ENCODE measurements around the gene C1orf141.

C1orf141 gene

DNA sequence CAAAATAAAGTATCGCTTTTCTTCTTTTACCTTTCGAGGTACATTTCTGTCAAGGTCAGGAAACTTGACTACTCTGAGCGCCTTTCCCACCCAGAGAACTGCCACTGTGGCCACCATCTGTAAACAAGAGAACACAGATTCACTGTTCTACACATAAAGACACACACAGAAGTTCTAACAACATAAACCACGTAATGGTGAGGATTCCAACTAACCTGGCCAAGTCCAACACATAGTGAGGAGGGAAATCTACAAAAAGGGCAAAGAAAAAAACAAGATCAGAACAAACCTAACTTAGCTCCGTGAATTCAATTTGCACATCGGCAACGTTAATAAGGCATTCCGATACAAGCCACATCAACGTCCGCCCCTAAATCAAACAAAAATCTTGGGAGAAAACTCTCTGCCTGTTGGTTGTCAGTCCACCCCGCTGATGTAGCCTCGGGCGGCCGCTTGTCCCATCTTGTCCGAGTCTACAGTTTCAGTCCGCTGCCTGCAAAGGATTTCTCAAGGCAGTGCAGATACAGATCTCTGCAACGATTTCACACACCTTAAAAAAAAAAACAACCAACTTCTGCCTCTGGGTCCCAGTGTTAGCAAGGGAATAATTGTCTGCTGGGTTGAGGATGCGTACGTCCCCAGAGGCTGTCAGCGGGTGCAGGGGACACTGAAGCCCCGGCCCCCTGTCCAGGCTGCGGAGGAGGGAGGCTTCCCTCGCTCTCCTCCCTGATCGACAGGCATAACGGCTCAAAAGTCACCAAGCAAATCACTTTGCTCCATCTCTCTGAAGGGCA is 81.8 kb downstream of the C1orf141 start:
- POLR2A ChIA-PET = no interaction called here
- WGBS (ENCODE audit: insufficient coverage) = 8% methylated on average over 20 of the region's 25 CpGs

GRCh38 chr1:67051196-67051595 is 83.6 kb downstream of the C1orf141 start:
- WGBS (ENCODE audit: insufficient coverage) = no CpG with 5 or more reads among the region's 4 CpGs
- peaks cover 7 to 22% (median 11%) of the 10 kb centered on the region in 4 experiments for H3K4me1 ChIP-seq (ENCODE audit: control extremely low read depth in 1 of 4, control insufficient read depth in 4 of 4, insufficient read depth in 4 of 4, low read length in 3 of 4)
- H3K9me3 ChIP-seq (ENCODE audit: control extremely low read depth in 1 of 5, control insufficient read depth in 4 of 5, insufficient read depth in 2 of 5, low read depth in 1 of 5, low read length in 4 of 5) = no peaks in the 10 kb centered on the region
- no peak overlapping the region for H3K4me3 ChIP-seq (ENCODE audit: control insufficient read depth in 1 of 7, extremely low read depth in 1 of 7, insufficient read depth in 4 of 7, low read depth in 2 of 7, low read length in 6 of 7)
- no peaks in the 10 kb centered on the region for H3K27me3 ChIP-seq (replicated peaks in 2 of 5; ENCODE audit: control insufficient read depth in 4 of 5, insufficient read depth in 5 of 5, low read length in 4 of 5)
- POLR2A ChIA-PET = interaction anchor here (0.6 kb wide), 1 partner anchor 460 kb away, joined by 3 read pairs; no protein-coding TSS in a partner anchor
- no peak for DNase-seq
- CTCF ChIA-PET = interaction anchor here (1.0 to 1.8 kb wide), 3 partner anchors 46 to 293 kb away, joined by 3 to 4 read pairs (median 4); no protein-coding TSS in a partner anchor
- no peak overlapping the region for H3K27ac ChIP-seq (ENCODE audit: insufficient read depth in 1 of 2, low read depth in 1 of 2, low read length in 2 of 2, poor library complexity in 1 of 2, severe bottlenecking in 2 of 2)
- H3K36me3 ChIP-seq (ENCODE audit: control insufficient read depth in 4 of 4, insufficient read depth in 4 of 4, low read length in 3 of 4) = peaks cover 10 to 33% (median 22%) of the 10 kb centered on the region in 4 experiments

More for the DNA sequence above, 81.8 kb downstream of the C1orf141 start:
- no peaks in the 10 kb centered on the region for H3K9me3 ChIP-seq (ENCODE audit: control extremely low read depth in 1 of 5, control insufficient read depth in 4 of 5, insufficient read depth in 2 of 5, low read depth in 1 of 5, low read length in 4 of 5)
- H3K4me3 ChIP-seq (ENCODE audit: control insufficient read depth in 1 of 7, extremely low read depth in 1 of 7, insufficient read depth in 4 of 7, low read depth in 2 of 7, low read length in 6 of 7) = peak overlapping the region; percentile 76 to 93 (median 85)
- peaks cover 7 to 22% (median 11%) of the 10 kb centered on the region in 4 experiments for H3K4me1 ChIP-seq (ENCODE audit: control extremely low read depth in 1 of 4, control insufficient read depth in 4 of 4, insufficient read depth in 4 of 4, low read length in 3 of 4)
- CTCF ChIA-PET = interaction anchor here (1.4 to 1.6 kb wide), 2 partner anchors 56 to 96 kb away, joined by 4 to 5 read pairs; no protein-coding TSS in a partner anchor
- H3K27ac ChIP-seq (ENCODE audit: insufficient read depth in 1 of 2, low read depth in 1 of 2, low read length in 2 of 2, poor library complexity in 1 of 2, severe bottlenecking in 2 of 2) = peak overlapping the region; percentile 82 to 94
- DNase-seq = peak; percentile 22 to 62 (median 47)
- H3K36me3 ChIP-seq (ENCODE audit: control insufficient read depth in 4 of 4, insufficient read depth in 4 of 4, low read length in 3 of 4) = peaks cover 8 to 20% (median 12%) of the 10 kb centered on the region in 4 experiments
- H3K27me3 ChIP-seq (replicated peaks in 2 of 5; ENCODE audit: control insufficient read depth in 4 of 5, insufficient read depth in 5 of 5, low read length in 4 of 5) = no peaks in the 10 kb centered on the region

DNA sequence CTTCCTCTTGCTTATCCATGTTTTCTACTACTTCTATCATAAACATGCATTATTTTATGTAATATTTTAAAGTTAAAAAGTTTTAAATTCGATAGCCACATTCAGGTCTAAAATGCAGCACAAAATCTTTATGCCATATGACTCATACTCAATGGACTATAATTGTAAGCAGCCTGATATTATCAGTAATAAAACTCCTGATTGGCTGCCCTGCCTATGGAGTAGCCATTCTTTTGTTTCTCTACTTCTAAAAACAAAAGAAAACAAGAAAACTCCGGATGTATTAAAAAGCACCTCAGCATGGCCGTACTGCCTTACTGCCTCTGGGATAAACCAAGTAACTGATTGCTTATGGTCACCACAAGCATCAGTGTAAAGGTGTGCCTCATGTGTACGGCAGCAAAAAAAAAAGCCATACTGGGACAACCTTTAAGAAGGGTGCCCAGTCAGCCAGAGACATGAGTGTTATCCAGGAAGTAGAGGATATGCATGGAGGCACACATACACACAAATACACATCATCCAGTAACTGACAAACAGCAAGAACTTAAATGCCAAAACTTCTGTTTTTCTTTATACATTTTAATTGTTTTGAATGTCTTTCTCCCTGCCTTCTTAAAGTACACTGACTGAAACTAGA is 90.0 kb downstream of the C1orf141 start:
- ChIA-PET CTCF (interaction anchor here (0.7 to 1.3 kb wide), 3 partner anchors 21 to 104 kb away, joined by 3 to 5 read pairs (median 3); no protein-coding TSS in a partner anchor), POLR2A (no interaction called here)
- no peaks in the 10 kb centered on the region for H3K27me3 ChIP-seq (replicated peaks in 2 of 5; ENCODE audit: control insufficient read depth in 4 of 5, insufficient read depth in 5 of 5, low read length in 4 of 5)
- H3K9me3 ChIP-seq (ENCODE audit: control extremely low read depth in 1 of 5, control insufficient read depth in 4 of 5, insufficient read depth in 2 of 5, low read depth in 1 of 5, low read length in 4 of 5) = no peaks in the 10 kb centered on the region
- no peak for DNase-seq
- H3K27ac ChIP-seq (ENCODE audit: insufficient read depth in 1 of 2, low read depth in 1 of 2, low read length in 2 of 2, poor library complexity in 1 of 2, severe bottlenecking in 2 of 2) = no peak overlapping the region
- H3K4me3 ChIP-seq (ENCODE audit: control insufficient read depth in 1 of 7, extremely low read depth in 1 of 7, insufficient read depth in 4 of 7, low read depth in 2 of 7, low read length in 6 of 7) = no peak overlapping the region
- H3K4me1 ChIP-seq (ENCODE audit: control extremely low read depth in 1 of 4, control insufficient read depth in 4 of 4, insufficient read depth in 4 of 4, low read length in 3 of 4) = no peaks in the 10 kb centered on the region
- 86% methylated on average over 3 of the region's 4 CpGs for WGBS (ENCODE audit: insufficient coverage)
- peaks cover 20 to 85% (median 47%) of the 10 kb centered on the region in 4 experiments for H3K36me3 ChIP-seq (ENCODE audit: control insufficient read depth in 4 of 4, insufficient read depth in 4 of 4, low read length in 3 of 4)

- POLR2A ChIA-PET = interaction anchor here (0.6 kb wide), 1 partner anchor 12 kb away, joined by 3 read pairs; no protein-coding TSS in a partner anchor
- no CpG with 5 or more reads among the region's 3 CpGs for WGBS (ENCODE audit: insufficient coverage)
- Histone ChIP-seq H3K27ac (ENCODE audit: insufficient read depth in 1 of 2, low read depth in 1 of 2, low read length in 2 of 2, poor library complexity in 1 of 2, severe bottlenecking in 2 of 2) (no peak overlapping the region), H3K4me1 (ENCODE audit: control extremely low read depth in 1 of 4, control insufficient read depth in 4 of 4, insufficient read depth in 4 of 4, low read length in 3 of 4) (no peaks in the 10 kb centered on the region), H3K36me3 (ENCODE audit: control insufficient read depth in 4 of 4, insufficient read depth in 4 of 4, low read length in 3 of 4) (peaks cover 22 to 90% (median 44%) of the 10 kb centered on the region in 4 experiments), H3K4me3 (ENCODE audit: control insufficient read depth in 1 of 7, extremely low read depth in 1 of 7, insufficient read depth in 4 of 7, low read depth in 2 of 7, low read length in 6 of 7) (no peak overlapping the region), H3K9me3 (ENCODE audit: control extremely low read depth in 1 of 5, control insufficient read depth in 4 of 5, insufficient read depth in 2 of 5, low read depth in 1 of 5, low read length in 4 of 5) (no peaks in the 10 kb centered on the region), H3K27me3 (replicated peaks in 2 of 5; ENCODE audit: control insufficient read depth in 4 of 5, insufficient read depth in 5 of 5, low read length in 4 of 5) (no peaks in the 10 kb centered on the region)
- DNase-seq = no peak
- CTCF ChIA-PET = interaction anchor here (1.2 kb wide), 1 partner anchor 47 kb away, joined by 3 read pairs; no protein-coding TSS in a partner anchor
Observed at GRCh38 chr1:67043366-67043765, 91.4 kb downstream of the C1orf141 start.

All from common myeloid progenitor, CD34-positive (primary cell).